Endothelial cell (in vitro differentiated cells): ENCODE measurements around the gene PIN4. TPM values are rescaled to one million over a fixed set of nuclear protein-coding genes. Genes with fewer than 3 reads are reported as not detected.

Source experiments
- DNase-seq: peaks from one replicate; pipeline ENCODE4 v3.0.0; 2021; ENCODE audit warnings: low spot score
- H3K27ac Mint-ChIP-seq: one replicate; pipeline ENCODE4 v1.8.0; 2021; ENCODE audit warnings: mixed read lengths, inconsistent platforms; ENCODE audit not compliant: unreplicated experiment
- H3K27me3 Mint-ChIP-seq: one replicate; pipeline ENCODE4 v1.8.0; 2021; ENCODE audit warnings: mild to moderate bottlenecking, moderate library complexity, mixed read lengths, inconsistent platforms; ENCODE audit not compliant: unreplicated experiment
- H3K36me3 Mint-ChIP-seq: one replicate; pipeline ENCODE4 v1.8.0; 2021; ENCODE audit warnings: mild to moderate bottlenecking, low read depth, mixed read lengths, inconsistent platforms; ENCODE audit not compliant: unreplicated experiment
- H3K4me1 Mint-ChIP-seq: one replicate; pipeline ENCODE4 v1.8.0; 2021; ENCODE audit warnings: mild to moderate bottlenecking, mixed read lengths, inconsistent platforms; ENCODE audit not compliant: unreplicated experiment
- H3K4me3 Mint-ChIP-seq: one replicate; pipeline ENCODE4 v1.8.0; 2021; ENCODE audit warnings: mild to moderate bottlenecking, mixed read lengths, inconsistent platforms; ENCODE audit not compliant: unreplicated experiment
- H3K9me3 Mint-ChIP-seq: one replicate; pipeline ENCODE4 v1.8.0; 2021; ENCODE audit warnings: mixed read lengths, inconsistent platforms; ENCODE audit not compliant: unreplicated experiment
- total RNA-seq: library from RNA; stranded (reverse); fragmentation: NEBNext Ultra II Directional; extraction: Animal tissue kit (Norgen Biotek cat#: 25700); gene quantifications from one replicate; pipeline ENCODE4 v1.2.1, GENCODE V29; 2021; ENCODE audit not compliant: unreplicated experiment
- TF ChIP-seq, protein P1 (sequence below): fragments of 200-600 bp; sonication (generic); IDR thresholded peaks from one replicate; pipeline ENCODE4 v1.5.0; 2021; ENCODE audit warnings: antibody characterized with exemption; ENCODE audit not compliant: unreplicated experiment

Gene PIN4
- total RNA-seq, 1 donor from 2014 or later = 9.3 TPM

DNA sequence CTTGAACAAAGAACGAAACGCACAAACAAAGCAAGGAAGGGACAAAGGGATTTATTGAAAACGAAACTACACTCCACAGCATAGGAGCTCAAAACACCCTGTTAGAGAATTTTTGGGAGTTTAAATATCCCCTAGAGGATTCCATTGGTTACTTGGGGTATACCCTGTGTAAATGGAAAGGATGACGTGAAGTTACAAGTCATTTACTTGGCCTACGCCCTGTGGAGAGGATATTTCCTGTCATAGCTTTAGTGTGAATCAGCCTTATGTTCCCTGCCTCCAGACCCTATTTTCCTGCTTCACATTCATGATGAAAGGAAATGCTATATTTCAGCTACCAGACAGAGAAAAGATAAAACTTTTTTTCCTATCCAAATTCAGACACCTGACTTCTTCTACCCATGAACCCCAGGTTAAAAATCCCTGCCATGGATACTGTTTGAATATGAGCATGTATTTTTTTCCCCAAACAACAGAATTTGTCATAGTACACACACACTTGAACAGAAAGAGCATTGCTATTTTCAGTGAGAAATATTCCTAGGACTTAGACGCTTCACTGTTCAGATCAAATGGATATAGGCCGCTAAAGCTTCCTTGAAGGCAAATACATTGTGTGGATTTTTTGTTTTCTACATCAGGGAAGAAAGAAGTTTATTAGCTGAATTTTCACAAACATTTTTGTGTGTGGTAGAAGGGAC lies 20.4 kb downstream of the PIN4 start:
- no peaks in the 10 kb centered on the region for H3K9me3 Mint-ChIP-seq
- peak overlapping the region; percentile 98 for H3K27ac Mint-ChIP-seq
- peaks cover 6% of the 10 kb centered on the region for H3K36me3 Mint-ChIP-seq
- TF ChIP-seq, protein P1, sequence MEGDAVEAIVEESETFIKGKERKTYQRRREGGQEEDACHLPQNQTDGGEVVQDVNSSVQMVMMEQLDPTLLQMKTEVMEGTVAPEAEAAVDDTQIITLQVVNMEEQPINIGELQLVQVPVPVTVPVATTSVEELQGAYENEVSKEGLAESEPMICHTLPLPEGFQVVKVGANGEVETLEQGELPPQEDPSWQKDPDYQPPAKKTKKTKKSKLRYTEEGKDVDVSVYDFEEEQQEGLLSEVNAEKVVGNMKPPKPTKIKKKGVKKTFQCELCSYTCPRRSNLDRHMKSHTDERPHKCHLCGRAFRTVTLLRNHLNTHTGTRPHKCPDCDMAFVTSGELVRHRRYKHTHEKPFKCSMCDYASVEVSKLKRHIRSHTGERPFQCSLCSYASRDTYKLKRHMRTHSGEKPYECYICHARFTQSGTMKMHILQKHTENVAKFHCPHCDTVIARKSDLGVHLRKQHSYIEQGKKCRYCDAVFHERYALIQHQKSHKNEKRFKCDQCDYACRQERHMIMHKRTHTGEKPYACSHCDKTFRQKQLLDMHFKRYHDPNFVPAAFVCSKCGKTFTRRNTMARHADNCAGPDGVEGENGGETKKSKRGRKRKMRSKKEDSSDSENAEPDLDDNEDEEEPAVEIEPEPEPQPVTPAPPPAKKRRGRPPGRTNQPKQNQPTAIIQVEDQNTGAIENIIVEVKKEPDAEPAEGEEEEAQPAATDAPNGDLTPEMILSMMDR = no peak
- no peak overlapping the region for H3K4me3 Mint-ChIP-seq
- peaks cover 14% of the 10 kb centered on the region for H3K4me1 Mint-ChIP-seq
- DNase-seq = no peak
- H3K27me3 Mint-ChIP-seq = no peaks in the 10 kb centered on the region

DNA sequence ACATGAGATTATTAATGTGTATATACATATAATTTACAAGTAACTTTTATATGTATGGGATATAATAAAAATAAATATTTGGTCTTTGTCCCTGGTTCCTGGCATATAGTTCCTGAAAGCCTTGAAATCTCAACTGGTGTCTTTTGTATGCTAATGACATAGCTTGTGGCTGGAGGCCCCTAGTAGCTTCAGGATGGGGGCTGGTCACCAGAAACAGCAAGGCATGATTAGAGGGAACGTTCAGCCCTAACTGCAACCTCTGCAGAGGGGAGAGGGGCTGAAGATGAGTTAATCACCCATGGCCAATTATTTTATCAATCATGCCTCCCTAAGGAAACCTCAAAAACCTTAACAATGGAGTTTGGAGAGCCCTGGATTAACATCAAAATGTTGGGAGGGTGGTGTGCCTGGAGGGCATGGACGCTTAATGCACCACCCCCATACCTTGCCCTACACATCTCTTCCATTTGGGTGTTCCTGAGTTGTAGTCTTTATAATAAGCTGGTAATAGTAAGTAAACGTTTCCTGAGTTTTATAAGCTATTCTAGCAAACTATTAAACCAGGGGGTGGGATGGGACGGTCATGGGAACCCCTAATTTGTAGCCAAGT lies 21.3 kb downstream of the PIN4 start:
- no peaks in the 10 kb centered on the region for H3K27me3 Mint-ChIP-seq
- no peak overlapping the region for H3K4me3 Mint-ChIP-seq
- peaks cover 6% of the 10 kb centered on the region for H3K36me3 Mint-ChIP-seq
- peaks cover 14% of the 10 kb centered on the region for H3K4me1 Mint-ChIP-seq
- TF ChIP-seq, protein P1 = no peak
- peak overlapping the region; percentile 77 for H3K27ac Mint-ChIP-seq
- DNase-seq = no peak
- H3K9me3 Mint-ChIP-seq = no peaks in the 10 kb centered on the region

DNA sequence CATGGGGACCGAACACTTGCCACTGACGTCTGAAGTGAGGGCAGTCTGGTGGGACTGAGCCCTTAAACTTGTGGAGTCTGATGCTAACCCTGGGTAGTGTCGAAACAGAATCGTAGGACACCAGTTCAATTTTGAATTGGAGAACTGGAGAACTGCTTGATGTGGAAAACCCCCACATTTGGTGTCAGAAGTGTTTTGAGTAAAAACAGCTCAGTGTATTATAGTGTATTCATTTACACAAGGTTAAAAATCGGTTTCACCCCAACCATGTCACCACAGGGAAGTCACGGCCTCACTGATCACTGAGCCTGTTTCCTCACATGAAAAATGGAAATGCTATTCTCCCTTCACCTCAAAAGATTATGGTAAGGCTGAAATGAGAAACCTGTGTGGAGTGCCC lies 21.9 kb downstream of the PIN4 start:
- Mint-ChIP-seq H3K4me1 (peaks cover 14% of the 10 kb centered on the region), H3K4me3 (no peak overlapping the region), H3K27me3 (no peaks in the 10 kb centered on the region), H3K9me3 (no peaks in the 10 kb centered on the region), H3K36me3 (peaks cover 6% of the 10 kb centered on the region), H3K27ac (no peak overlapping the region)
- DNase-seq = no peak
- TF ChIP-seq, protein P1 = no peak

DNA sequence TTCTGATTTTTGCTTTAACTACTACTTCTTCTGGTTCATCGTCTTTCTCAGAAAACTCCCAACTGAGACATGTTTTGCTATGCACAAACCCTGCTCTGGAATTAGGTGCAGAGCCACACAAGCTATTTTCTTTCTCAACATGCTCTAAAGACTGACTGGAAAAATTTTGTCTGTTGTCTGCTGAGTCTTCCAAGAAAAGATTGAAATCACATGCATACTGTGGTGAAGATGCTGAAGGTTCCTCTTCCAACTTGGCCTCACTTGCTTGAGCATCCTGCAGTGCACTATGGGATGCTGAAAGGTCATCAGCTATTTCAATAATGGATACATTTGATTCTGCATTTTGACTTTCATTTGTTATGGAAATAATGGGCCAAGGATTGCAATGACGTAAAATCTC lies 24.1 kb downstream of the PIN4 start:
- Mint-ChIP-seq H3K4me1 (peaks cover 14% of the 10 kb centered on the region), H3K9me3 (no peaks in the 10 kb centered on the region), H3K4me3 (no peak overlapping the region), H3K27ac (no peak overlapping the region), H3K36me3 (peaks cover 6% of the 10 kb centered on the region), H3K27me3 (no peaks in the 10 kb centered on the region)
- no peak for DNase-seq
- TF ChIP-seq, protein P1 = no peak

DNA sequence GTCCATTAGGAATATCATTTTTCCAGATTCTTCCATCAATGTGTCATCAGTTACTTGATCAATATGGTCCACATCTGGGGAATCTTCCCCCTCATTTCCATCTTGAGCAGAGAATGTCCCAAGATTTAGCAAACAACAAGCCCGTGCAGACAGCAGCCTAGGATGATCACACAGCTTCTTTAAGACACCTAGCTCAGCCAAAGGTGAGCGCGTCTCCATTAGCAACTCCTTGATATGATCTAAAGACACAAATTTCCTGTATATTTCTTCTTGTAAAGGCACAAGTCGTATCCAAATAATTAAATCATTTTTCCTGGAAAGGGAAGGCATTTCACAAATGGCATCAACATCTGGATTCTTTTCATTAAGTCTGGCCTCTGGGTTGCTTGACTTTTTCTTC lies 25.8 kb downstream of the PIN4 start:
- DNase-seq = no peak
- Mint-ChIP-seq H3K27me3 (no peaks in the 10 kb centered on the region), H3K4me1 (peaks cover 4% of the 10 kb centered on the region), H3K36me3 (peaks cover 6% of the 10 kb centered on the region), H3K9me3 (no peaks in the 10 kb centered on the region), H3K27ac (no peak overlapping the region), H3K4me3 (no peak overlapping the region)
- TF ChIP-seq, protein P1 = no peak
